Fibroblast of peridontal ligament (primary cell): ENCODE results near the gene PAGE2B.
"Not testable (repeated sequence)": the region's sequence is repeated elsewhere in the genome, so short reads cannot be mapped to it uniquely, and the experiment has no call there.

Experiments used
- DNase-seq: peaks from one replicate; pipeline ENCODE4 v3.0.0-alpha.2; 2010; ENCODE audit errors: extremely low read depth

PAGE2B gene

DNA sequence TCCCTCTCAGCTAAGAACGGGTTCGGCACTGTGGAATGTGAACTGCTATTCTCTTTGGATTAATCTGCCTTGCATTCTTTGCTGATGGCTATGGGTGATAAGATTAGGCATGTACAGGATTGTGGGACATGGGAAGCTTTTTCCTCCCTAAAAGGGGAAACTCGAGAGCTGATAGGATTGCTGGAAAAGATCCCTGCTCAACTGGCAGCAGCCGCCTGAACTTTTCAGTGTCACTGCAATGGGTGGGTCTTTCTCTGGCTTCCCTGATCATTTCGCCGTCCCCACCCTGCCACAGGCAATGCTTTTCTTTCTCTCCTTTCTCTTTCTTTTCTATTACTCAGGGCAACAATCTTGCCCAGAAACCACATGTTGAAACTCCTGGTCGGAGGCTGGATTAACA, 34.5 kb downstream of the PAGE2B start:
- DNase-seq: no peak

DNA sequence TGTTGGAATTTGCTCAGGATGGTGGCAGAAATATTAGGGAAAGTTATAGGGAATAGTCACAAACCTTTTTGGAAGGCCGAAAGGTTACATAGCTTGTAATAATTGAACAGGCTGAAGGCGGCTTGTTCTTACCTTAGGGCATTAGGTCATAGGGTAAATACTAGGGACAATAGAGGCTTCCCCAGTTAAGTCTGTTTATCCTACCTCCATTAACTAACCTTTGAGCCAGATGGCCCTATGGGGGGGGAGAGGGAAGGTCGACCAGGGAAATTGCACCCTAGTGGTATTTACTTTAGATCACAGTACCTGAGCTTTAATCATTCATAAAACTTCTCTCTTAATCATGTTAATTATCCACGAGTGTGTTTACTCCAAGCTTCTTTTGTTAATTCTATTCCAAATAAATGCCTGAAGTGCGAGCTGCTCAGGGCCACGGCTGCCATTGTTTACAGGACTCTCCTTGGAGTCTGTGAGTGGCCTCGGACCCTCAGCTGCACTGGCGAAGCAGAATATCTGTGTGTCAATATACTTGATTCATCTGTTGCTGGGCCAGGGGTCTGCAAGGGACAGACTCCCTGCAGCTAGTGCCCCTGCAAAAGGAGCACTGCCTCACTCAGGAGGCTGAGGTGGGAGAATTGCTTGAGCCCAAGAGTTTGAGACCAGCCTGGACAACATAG, 36.9 kb downstream of the PAGE2B start:
- DNase-seq: no peak

DNA sequence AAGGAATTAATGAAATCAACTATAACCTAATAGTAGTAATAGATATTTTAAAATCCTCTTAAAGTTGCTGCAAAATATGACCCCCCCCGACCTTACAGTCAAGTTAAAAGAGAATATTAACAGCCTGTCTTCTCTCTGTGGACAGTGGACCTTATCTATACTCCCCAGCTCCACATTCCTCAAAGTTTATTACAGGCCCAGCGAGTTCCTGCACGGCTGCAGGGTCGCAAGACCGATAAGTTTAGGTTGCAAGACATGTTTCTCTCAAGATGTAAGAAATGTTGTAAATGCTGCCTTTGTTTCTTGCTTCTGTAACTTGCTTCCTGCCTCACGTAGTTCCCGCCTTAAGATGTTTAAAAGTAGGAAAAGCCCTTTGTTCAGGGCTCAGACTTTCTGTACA, 41.8 kb downstream of the PAGE2B start:
- not testable (repeated sequence) for DNase-seq

DNA sequence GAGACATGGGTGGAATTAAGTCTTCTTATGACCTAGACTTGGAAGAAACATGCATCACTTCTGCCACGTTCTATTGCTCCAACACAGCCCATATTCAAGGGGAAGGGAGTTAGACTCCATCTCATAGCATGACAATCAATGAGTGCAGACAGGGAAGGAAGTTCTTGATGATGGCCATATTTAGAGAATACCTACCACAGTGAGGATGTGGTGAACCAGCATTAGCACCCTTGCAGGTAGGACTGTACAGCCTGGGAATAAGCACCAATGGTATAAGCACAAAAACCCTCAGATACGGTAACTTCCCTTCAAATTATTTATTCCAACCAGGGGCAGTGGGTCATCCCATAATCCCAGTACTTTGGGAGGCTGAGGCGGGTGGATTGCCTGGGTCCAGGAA, 43.7 kb downstream of the PAGE2B start:
- DNase-seq: no peak

DNA sequence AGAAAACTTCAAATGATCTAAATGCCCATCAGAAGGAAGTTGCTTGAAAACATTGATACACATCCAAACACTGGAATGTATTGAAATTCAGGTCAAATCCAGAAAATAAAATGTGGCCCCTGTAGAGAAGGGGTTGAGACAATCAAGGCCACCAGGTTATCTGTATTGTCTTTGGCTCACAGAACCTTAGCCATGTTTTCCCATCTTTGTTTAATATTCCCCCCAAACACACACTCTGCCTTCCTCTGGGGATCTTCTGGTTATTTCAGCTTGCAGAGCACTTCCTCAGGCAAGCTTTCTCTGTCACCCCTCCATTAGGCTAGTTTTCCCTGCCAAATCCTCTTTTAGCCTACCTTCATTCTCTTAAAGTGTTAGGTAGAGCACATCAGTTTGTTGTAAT, 44.4 kb downstream of the PAGE2B start:
- DNase-seq: no peak

DNA sequence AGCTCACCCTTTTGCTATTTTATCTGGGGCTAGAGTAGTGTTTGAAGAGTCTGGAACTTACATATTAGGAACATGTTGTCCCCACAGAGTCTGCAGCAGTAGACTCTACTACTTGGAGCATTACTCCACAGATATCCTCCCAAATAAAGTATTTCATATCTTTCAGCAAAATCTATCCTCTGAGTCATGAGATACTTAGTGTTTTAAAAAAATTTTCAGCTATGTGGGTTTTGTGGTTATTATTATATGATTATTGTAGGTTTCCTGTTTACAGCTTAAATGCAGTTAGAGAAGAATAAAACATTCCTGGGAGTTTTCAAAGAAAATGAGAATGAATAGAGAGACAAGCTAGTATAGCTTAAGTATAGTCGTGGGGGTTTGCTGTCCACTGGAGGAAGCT, 44.9 kb downstream of the PAGE2B start:
- no peak for DNase-seq

DNA sequence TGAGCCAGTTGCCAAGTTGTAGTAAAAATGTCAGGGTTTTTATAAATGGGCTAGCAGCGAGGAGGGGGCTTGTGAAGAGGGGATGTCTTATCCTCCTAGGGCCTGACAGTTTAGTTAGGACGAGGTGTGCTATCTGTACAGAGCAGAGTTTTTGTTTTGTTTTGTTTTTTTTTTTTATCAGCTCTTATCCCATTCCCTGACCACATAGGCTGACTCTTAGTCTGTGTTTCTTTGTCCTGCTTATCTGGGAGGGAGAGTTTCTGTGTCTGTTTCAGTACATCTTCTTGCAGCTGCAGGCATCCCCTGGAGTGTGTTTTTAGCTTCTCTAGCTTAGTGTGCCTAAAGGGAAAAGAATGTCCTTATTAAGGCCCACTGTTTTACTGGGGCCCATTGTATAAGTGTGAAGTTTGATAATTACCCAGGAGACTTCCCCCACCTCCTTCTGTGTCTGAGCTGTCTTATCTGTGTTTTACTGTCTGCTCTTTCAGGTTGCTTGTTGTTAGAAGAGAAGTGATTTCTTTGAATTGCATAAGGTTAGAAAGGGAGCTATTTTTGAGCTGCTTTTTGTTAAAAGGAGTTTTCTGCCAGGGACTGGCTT, 46.0 kb downstream of the PAGE2B start:
- DNase-seq: no peak

DNA sequence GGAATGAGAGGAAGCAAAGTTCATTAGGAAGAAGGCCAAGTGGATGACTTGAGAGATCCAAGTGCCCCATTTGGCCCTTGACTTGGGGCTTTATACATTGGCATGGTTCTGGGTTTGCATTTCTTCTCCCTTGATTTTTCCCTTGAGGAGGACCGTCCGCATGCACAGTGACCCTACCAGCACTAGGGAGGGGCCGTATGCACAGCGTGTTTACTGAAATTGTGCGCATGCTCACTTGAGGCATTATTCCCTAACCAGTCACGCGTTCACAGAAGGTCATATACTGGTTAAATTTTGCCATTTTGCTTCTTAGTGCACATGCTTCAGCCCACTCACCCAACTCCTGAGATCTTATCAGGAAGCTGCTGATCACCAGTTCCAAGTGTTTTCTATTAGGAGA, 49.1 kb downstream of the PAGE2B start:
- no peak for DNase-seq

DNA sequence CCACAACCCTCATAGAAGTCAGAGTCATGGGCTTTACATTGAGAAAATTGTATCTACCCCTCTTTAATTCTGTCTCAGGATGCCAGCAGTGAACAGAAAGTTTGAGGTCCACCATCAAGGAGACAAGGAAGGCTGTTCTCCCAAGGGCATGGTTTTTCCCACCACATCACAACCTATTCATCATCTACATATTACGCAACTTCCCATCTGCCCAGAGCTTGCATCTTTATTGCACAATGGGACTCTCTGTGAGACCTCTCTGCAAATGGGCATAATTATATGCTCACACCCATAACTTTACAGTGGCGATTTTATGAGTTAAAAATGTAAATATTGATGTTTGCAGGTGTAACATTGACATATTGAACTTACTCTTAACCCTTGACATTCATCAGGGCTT, 52.9 kb downstream of the PAGE2B start:
- DNase-seq: no peak
